GM23338 (cell line): ENCODE data around the gene CCNI. TPM values are rescaled to one million over a fixed set of nuclear protein-coding genes. Genes with fewer than 3 reads are reported as not detected.

Experiments used
- ATAC-seq: fragments of 200-7000 bp; cut with Tn5 transposase; 3 replicates; pipeline ENCODE4 v1.9.1; 2020
- DNase-seq: peaks from one replicate; pipeline ENCODE4 v3.0.0-alpha.2; 2015; ENCODE audit warnings: low spot score
- H2AFZ ChIP-seq: fragments of 200-600 bp; sonication (generic); 2 replicates; pipeline ENCODE4 v1.8.0; 2016; ENCODE audit warnings: antibody characterized with exemption, mild to moderate bottlenecking, moderate library complexity
- H3F3A ChIP-seq: fragments of 200-600 bp; sonication (generic); replicated peaks from 2 replicates; pipeline ENCODE4 v1.8.0; 2017; ENCODE audit warnings: antibody characterized with exemption, mixed run types, low read depth
- H3K27ac ChIP-seq: fragments of 200-600 bp; sonication (generic); 2 replicates; pipeline ENCODE4 v1.6.1; 2016; ENCODE audit warnings: low read depth
- H3K27me3 ChIP-seq: fragments of 200-600 bp; sonication (generic); 2 replicates; pipeline ENCODE4 v1.8.0; 2016; ENCODE audit warnings: mild to moderate bottlenecking, mixed run types, moderate library complexity; ENCODE audit not compliant: insufficient read depth
- H3K36me3 ChIP-seq: fragments of 200-600 bp; sonication (generic); 2 replicates; pipeline ENCODE4 v1.8.0; 2016; ENCODE audit warnings: mild to moderate bottlenecking; ENCODE audit not compliant: insufficient read depth
- H3K4me1 ChIP-seq: fragments of 200-600 bp; sonication (generic); 2 replicates; pipeline ENCODE4 v1.8.0; 2016; ENCODE audit warnings: mild to moderate bottlenecking, moderate library complexity; ENCODE audit not compliant: insufficient read depth
- H3K4me2 ChIP-seq: fragments of 200-600 bp; sonication (generic); 2 replicates; pipeline ENCODE4 v1.7.1; 2017; ENCODE audit warnings: mixed run types
- H3K4me3 ChIP-seq: fragments of 200-600 bp; sonication (generic); 2 replicates; pipeline ENCODE4 v1.6.1; 2016; ENCODE audit warnings: mixed run types
- H3K79me2 ChIP-seq: fragments of 200-600 bp; sonication (generic); replicated peaks from 2 replicates; pipeline ENCODE4 v1.8.0; 2017; ENCODE audit warnings: mild to moderate bottlenecking; ENCODE audit not compliant: insufficient read depth
- H3K9me2 ChIP-seq: fragments of 200-600 bp; sonication (generic); 2 replicates; pipeline ENCODE4 v1.8.0; 2017; ENCODE audit not compliant: insufficient read depth
- H4K20me1 ChIP-seq: fragments of 200-600 bp; sonication (generic); replicated peaks from 2 replicates; pipeline ENCODE4 v1.8.0; 2017; ENCODE audit warnings: mild to moderate bottlenecking; ENCODE audit not compliant: insufficient read depth
- H3K27ac Mint-ChIP-seq: 2 replicates; pipeline ENCODE4 v1.8.0; 2020; ENCODE audit warnings: inconsistent platforms, mild to moderate bottlenecking, moderate library complexity, mixed read lengths
- H3K27me3 Mint-ChIP-seq: 3 replicates; pipeline ENCODE4 v1.8.0; 2022; ENCODE audit warnings: low read depth, mild to moderate bottlenecking, moderate library complexity, mixed read lengths, inconsistent platforms; ENCODE audit not compliant: insufficient read depth, poor library complexity
- H3K36me3 Mint-ChIP-seq: 3 replicates; pipeline ENCODE4 v1.8.0; 2021; ENCODE audit warnings: low read depth, mild to moderate bottlenecking, inconsistent platforms, moderate library complexity, mixed read lengths
- H3K4me1 Mint-ChIP-seq: 3 replicates; pipeline ENCODE4 v1.8.0; 2020; ENCODE audit warnings: mild to moderate bottlenecking, inconsistent platforms, mixed read lengths
- H3K4me3 Mint-ChIP-seq: 3 replicates; pipeline ENCODE4 v1.8.0; 2021; ENCODE audit warnings: moderate library complexity, mild to moderate bottlenecking, inconsistent platforms, mixed read lengths
- H3K9me3 Mint-ChIP-seq: 3 replicates; pipeline ENCODE4 v1.8.0; 2020; ENCODE audit warnings: moderate library complexity, mild to moderate bottlenecking, inconsistent platforms, mixed read lengths
- CREB1 ChIP-seq: fragments of 250-450 bp; sonication (Bioruptor Pico); IDR thresholded peaks from 2 replicates; pipeline ENCODE4 v1.5.0; 2020; ENCODE audit warnings: low read depth, mild to moderate bottlenecking, moderate library complexity
- EZH2 ChIP-seq: fragments of 200-600 bp; sonication (generic); IDR thresholded peaks from one replicate; pipeline ENCODE4 v1.8.0; 2017; ENCODE audit warnings: antibody characterized with exemption, mild to moderate bottlenecking, low read depth; ENCODE audit not compliant: unreplicated experiment
- JUNB ChIP-seq: IDR thresholded peaks from one replicate; pipeline ENCODE4 v1.6.1; 2016; ENCODE audit warnings: antibody characterized with exemption; ENCODE audit not compliant: unreplicated experiment
- NANOG ChIP-seq: IDR thresholded peaks from 2 replicates; pipeline ENCODE4 v1.6.1; 2016; ENCODE audit warnings: antibody characterized with exemption, borderline replicate concordance
- POLR2AphosphoS5 ChIP-seq: IDR thresholded peaks from 2 replicates; pipeline ENCODE4 v1.6.1; 2016; ENCODE audit warnings: antibody characterized with exemption, low read depth
- STAT1 ChIP-seq: IDR thresholded peaks from one replicate; pipeline ENCODE4 v1.6.1; 2016; ENCODE audit warnings: antibody characterized with exemption; ENCODE audit not compliant: unreplicated experiment
- ZNF331 ChIP-seq: fragments of 250-450 bp; sonication (Bioruptor Pico); IDR thresholded peaks from 2 replicates; pipeline ENCODE4 v1.5.0; 2020; ENCODE audit warnings: low read depth, mild to moderate bottlenecking, moderate library complexity
- polyA plus RNA-seq: library from polyadenylated mRNA; unstranded; fragments of >200 nt; fragmentation: Nextera tagmentation; extraction: Ambion mirVana; gene quantifications from 2 replicates; pipeline ENCODE4 v1.2.1, GENCODE V29; 2016
- total RNA-seq: library from RNA; depleted of rRNA; stranded (reverse); fragments of >200 nt; shearing (Covaris generic); gene quantifications from 2 replicates; pipeline ENCODE4 v1.2.3, GENCODE V29; 2014
- TF ChIP-seq, protein P1 (sequence below), 2 experiments: fragments of 200-600 bp in 1 of 2; sonication (generic) in 1 of 2; conservative IDR thresholded peaks; 2 replicates each; pipeline versions ENCODE4 v1.5.1 to v1.6.1; 2016 to 2017; ENCODE audit warnings: antibody characterized with exemption in 2 of 2, low read depth in 2 of 2, mild to moderate bottlenecking in 2 of 2, moderate library complexity in 1 of 2
- TF ChIP-seq, protein P2 (sequence below): IDR thresholded peaks from 2 replicates; pipeline ENCODE4 v1.6.1; 2016; ENCODE audit warnings: antibody characterized with exemption
- TF ChIP-seq, protein P3 (sequence below): IDR thresholded peaks from one replicate; pipeline ENCODE4 v1.6.1; 2018; ENCODE audit warnings: antibody characterized with exemption; ENCODE audit not compliant: unreplicated experiment

Gene CCNI
- total and polyA plus RNA-seq, 2 experiments from 2014 or later = 207 to 248 TPM

DNA sequence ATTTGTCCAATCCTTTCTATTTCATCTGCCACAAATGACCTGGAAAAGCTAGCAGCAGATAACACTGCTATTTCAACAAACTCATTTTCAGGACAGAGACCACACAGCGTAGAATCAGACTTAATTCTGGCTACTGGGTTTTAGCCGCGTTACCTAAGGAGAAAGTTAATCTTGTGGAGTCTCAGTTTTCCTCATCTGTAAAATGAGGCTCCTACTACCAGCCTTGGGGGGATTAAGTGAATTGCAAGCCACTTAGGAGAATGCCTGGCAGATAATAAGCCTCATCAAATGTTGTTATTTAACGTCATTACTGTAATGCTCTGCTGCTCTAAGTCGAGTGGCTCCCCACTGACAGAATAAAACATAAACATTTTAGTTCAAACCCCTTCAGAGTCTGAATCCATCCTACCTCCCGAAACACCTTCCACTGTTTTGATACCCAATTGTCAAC lies 1.4 kb downstream of the CCNI start (continued):
- TF ChIP-seq, protein P1, sequence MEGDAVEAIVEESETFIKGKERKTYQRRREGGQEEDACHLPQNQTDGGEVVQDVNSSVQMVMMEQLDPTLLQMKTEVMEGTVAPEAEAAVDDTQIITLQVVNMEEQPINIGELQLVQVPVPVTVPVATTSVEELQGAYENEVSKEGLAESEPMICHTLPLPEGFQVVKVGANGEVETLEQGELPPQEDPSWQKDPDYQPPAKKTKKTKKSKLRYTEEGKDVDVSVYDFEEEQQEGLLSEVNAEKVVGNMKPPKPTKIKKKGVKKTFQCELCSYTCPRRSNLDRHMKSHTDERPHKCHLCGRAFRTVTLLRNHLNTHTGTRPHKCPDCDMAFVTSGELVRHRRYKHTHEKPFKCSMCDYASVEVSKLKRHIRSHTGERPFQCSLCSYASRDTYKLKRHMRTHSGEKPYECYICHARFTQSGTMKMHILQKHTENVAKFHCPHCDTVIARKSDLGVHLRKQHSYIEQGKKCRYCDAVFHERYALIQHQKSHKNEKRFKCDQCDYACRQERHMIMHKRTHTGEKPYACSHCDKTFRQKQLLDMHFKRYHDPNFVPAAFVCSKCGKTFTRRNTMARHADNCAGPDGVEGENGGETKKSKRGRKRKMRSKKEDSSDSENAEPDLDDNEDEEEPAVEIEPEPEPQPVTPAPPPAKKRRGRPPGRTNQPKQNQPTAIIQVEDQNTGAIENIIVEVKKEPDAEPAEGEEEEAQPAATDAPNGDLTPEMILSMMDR (conservative IDR thresholded peaks at IDR 0.05; ENCODE audit: low read depth in 2 of 2) = no peak
- TF ChIP-seq POLR2AphosphoS5 = no peak
- TF ChIP-seq NANOG = no peak

DNA sequence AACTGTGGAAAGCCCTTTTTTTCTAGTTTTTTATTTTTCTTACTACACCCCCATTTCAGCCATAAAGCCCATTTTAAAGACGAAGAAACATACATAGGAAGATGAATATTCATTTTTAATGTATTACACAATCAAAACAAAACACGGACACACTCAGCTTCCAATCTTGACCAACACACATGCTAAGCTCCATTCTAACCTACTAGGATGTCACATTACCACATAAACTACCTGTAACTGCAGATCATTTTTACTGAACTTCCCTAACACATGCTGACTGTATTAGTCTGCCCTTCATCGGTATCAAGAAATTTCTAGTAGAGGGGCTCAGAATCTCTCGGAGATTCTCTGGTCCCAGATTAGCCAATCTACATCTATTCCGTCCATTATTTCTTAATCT lies 1.8 kb downstream of the CCNI start:
- Histone ChIP-seq H3K9me2 (no peaks in the 10 kb centered on the region), H3K4me2 (peak overlapping the region; percentile 77), H3K36me3 (no peaks in the 10 kb centered on the region), H3K79me2 (peaks cover 61% of the 10 kb centered on the region), H3F3A (no peaks in the 10 kb centered on the region), H3K4me3 (peak overlapping the region; percentile 92), H3K27ac (no peak overlapping the region), H3K27me3 (no peaks in the 10 kb centered on the region), H3K4me1 (peaks cover 32% of the 10 kb centered on the region), H4K20me1 (peaks cover 36% of the 10 kb centered on the region), H2AFZ (no peak overlapping the region)
- Mint-ChIP-seq H3K4me3 (no peak overlapping the region), H3K36me3 (no peaks in the 10 kb centered on the region), H3K9me3 (no peaks in the 10 kb centered on the region), H3K27me3 (peaks cover 7% of the 10 kb centered on the region), H3K4me1 (peaks cover 8% of the 10 kb centered on the region; the same call in 2 of the 3 replicates), H3K27ac (no peak overlapping the region)
- no peak for ATAC-seq
- DNase-seq = no peak
- TF ChIP-seq POLR2AphosphoS5 (no peak), JUNB (no peak), STAT1 (no peak), CREB1 (CRISPR knock-in tag) (no peak), ZNF331 (CRISPR knock-in tag) (no peak), EZH2 (no peak), NANOG (no peak)
- TF ChIP-seq, protein P2, sequence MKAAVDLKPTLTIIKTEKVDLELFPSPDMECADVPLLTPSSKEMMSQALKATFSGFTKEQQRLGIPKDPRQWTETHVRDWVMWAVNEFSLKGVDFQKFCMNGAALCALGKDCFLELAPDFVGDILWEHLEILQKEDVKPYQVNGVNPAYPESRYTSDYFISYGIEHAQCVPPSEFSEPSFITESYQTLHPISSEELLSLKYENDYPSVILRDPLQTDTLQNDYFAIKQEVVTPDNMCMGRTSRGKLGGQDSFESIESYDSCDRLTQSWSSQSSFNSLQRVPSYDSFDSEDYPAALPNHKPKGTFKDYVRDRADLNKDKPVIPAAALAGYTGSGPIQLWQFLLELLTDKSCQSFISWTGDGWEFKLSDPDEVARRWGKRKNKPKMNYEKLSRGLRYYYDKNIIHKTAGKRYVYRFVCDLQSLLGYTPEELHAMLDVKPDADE = no peak
- TF ChIP-seq, protein P1 (conservative IDR thresholded peaks at IDR 0.05; ENCODE audit: low read depth in 2 of 2) = no peak
- TF ChIP-seq, protein P3, sequence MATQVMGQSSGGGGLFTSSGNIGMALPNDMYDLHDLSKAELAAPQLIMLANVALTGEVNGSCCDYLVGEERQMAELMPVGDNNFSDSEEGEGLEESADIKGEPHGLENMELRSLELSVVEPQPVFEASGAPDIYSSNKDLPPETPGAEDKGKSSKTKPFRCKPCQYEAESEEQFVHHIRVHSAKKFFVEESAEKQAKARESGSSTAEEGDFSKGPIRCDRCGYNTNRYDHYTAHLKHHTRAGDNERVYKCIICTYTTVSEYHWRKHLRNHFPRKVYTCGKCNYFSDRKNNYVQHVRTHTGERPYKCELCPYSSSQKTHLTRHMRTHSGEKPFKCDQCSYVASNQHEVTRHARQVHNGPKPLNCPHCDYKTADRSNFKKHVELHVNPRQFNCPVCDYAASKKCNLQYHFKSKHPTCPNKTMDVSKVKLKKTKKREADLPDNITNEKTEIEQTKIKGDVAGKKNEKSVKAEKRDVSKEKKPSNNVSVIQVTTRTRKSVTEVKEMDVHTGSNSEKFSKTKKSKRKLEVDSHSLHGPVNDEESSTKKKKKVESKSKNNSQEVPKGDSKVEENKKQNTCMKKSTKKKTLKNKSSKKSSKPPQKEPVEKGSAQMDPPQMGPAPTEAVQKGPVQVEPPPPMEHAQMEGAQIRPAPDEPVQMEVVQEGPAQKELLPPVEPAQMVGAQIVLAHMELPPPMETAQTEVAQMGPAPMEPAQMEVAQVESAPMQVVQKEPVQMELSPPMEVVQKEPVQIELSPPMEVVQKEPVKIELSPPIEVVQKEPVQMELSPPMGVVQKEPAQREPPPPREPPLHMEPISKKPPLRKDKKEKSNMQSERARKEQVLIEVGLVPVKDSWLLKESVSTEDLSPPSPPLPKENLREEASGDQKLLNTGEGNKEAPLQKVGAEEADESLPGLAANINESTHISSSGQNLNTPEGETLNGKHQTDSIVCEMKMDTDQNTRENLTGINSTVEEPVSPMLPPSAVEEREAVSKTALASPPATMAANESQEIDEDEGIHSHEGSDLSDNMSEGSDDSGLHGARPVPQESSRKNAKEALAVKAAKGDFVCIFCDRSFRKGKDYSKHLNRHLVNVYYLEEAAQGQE = no peak
